Measurements from ENCODE around the gene SFXN1.
A peak's percentile ranks its signal among the peaks of the same experiment; 100 is the strongest.

Gene SFXN1, protein sequence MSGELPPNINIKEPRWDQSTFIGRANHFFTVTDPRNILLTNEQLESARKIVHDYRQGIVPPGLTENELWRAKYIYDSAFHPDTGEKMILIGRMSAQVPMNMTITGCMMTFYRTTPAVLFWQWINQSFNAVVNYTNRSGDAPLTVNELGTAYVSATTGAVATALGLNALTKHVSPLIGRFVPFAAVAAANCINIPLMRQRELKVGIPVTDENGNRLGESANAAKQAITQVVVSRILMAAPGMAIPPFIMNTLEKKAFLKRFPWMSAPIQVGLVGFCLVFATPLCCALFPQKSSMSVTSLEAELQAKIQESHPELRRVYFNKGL

DNA sequence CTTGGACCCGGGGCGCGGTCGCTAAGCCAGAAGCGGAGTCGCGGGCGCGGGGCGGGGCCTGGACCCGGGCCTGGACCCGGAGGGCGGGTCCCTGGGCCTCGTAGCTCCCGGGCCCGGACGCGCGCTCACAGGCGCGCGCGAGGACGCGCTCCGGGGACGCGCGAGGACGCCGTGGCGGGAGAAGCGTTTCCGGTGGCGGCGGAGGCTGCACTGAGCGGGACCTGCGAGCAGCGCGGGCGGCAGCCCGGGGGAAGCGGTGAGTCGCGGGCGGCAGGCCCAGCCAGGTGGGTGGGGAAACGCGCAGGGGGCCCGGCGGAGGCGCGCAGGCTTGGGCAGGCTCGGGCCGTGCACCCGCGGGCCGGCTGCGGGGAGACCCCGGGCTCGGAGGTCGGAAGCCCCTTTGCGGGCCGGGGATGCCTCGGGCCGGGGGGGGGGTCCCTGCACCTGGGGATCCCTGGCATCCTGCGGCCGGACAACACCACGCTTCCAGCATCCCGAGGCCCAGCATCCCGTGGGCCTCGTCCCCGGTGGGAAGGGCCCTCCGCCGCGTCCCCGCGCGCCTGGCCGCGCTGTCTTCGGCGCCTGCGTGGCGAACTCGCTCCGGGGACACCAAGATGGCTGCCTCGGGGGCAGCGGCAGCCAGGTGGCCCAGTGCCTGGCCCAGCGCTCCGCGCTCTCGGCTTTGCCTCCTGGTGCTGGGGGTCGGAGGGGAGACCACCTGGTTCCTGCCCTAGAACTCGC, at the start of gene SFXN1:
SFXN1 (plus strand) TSS at position 177 of the 741 bp plus-strand sequence. CDS start 13,544 bp downstream, outside the sequence.
- peak within 1 kb of the TSS; percentile 86 for H3K4me3 ChIP-seq (ENCODE audit: low read depth, low read length)
- peak; percentile 43 for DNase-seq (ENCODE audit: low read depth)
- TF ChIP-seq CTCF (IDR thresholded peaks at IDR 0.05; ENCODE audit: low read depth, low read length, missing control alignments) = no peak

- TF ChIP-seq CTCF (IDR thresholded peaks at IDR 0.05; ENCODE audit: low read depth, low read length, missing control alignments) = no peak
- no peak overlapping the region for H3K4me3 ChIP-seq (ENCODE audit: low read depth, low read length)
- no peak for DNase-seq (ENCODE audit: low read depth)
These were observed 43.6 kb upstream of the SFXN1 start for GRCh38 chr5:175434800-175435199.

DNA sequence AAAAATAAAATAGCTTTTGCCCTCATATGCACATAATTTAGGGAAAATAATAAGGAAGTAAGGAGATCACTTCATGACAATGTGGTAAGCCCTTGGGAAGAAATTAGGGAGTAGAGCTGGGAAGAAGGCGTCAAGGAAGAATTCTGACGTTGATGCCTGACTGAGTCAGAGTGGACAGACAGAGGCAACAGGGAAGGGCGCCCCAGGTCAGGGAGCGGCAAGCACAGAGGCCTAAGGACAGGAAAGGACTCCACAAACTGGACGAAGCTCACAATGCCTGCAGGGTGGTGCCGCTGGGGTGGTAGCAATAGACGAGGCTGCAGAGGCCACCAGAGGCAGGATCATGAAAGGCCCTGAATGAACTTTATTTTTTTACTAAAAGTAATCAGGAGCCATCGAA, 42.0 kb upstream of the SFXN1 start:
- TF ChIP-seq CTCF (IDR thresholded peaks at IDR 0.05; ENCODE audit: low read depth, low read length, missing control alignments) = no peak
- no peak for DNase-seq (ENCODE audit: low read depth)
- H3K4me3 ChIP-seq (ENCODE audit: low read depth, low read length) = no peak overlapping the region

DNA sequence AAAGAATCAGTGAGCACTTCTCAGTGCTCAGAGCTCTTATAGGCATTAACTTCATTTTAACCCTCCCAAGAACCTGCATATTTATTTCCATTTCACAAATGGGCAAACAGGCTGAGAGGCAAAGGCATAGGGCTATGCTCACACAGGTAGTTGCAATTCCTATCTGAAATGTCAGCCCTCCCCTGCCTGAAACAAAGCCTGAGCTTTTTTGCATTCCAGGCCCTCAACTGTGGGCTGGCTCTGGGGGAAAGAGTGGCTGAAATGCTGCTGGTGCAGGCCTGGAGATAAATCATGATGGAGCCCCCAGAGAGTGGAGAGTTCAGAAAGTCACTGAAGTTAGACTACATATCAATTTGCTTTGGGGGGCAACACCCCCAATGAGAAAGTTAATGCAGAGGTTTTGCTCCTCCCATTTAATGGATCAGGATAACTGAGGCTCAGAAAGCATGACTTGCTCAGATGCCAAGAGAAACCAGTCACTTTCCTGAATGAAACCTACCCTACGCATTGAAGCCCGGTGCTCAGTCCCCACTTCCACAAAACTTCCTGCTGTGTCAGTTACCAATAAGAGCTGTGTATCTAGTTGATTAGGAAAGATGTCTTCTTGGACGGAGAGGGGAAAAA, 40.0 kb upstream of the SFXN1 start:
- no peak for DNase-seq (ENCODE audit: low read depth)
- no peak for TF ChIP-seq CTCF (IDR thresholded peaks at IDR 0.05; ENCODE audit: low read depth, low read length, missing control alignments)
- H3K4me3 ChIP-seq (ENCODE audit: low read depth, low read length) = no peak overlapping the region

- DNase-seq (ENCODE audit: low read depth) = no peak
These were observed 34.8 kb upstream of the SFXN1 start for GRCh38 chr5:175443514-175444059.

More at GRCh38 chr5:175443514-175444059, 34.8 kb upstream of the SFXN1 start:
- H3K4me3 ChIP-seq (ENCODE audit: low read depth, low read length) = no peak overlapping the region
- TF ChIP-seq CTCF (IDR thresholded peaks at IDR 0.05; ENCODE audit: low read depth, low read length, missing control alignments) = no peak

Data from GM12864 (cell line).